SK-N-SH (cell line): ENCODE measurements around the gene NACAD. TPM values are rescaled to one million over a fixed set of nuclear protein-coding genes. Genes with fewer than 3 reads are reported as not detected.

Experiments used
- CTCF ChIA-PET: fragments of 300-600, 350-600 bp; formaldehyde crosslinking; extraction: SDS; loops from one replicate; lab custom pipeline; 2021; lab: Yijun Ruan, JAX
- POLR2A ChIA-PET: fragments of 350-600 bp; sonication (Branson Sonifier 250); formaldehyde crosslinking; extraction: SDS; loops from one replicate; lab custom pipeline; 2020; ENCODE audit warnings: antibody characterized with exemption, inconsistent platforms; lab: Yijun Ruan, JAX
- DNase-seq: peaks from one replicate; pipeline ENCODE4 v3.0.0; 2012
- H2AFZ ChIP-seq: fragments of 200-600 bp; sonication (generic); 2 replicates; pipeline ENCODE4 v1.8.1; 2016; ENCODE audit warnings: antibody characterized with exemption, mild to moderate bottlenecking, low read depth
- H3F3A ChIP-seq: fragments of 200-600 bp; sonication (generic); replicated peaks from 2 replicates; pipeline ENCODE3; 2016; ENCODE audit warnings: antibody characterized with exemption, mild to moderate bottlenecking; ENCODE audit not compliant: insufficient read depth
- H3K27ac ChIP-seq, 2 experiments: fragments of 200-500 bp in 1 of 2; fragments of 200-600 bp in 1 of 2; sonication (Bioruptor generic) in 1 of 2; sonication (generic), shearing (Covaris generic) in 1 of 2; 2 replicates each; pipeline versions ENCODE4 v1.5.1 to v1.6.1; 2014 to 2016; ENCODE audit warnings: low read depth in 2 of 2, inconsistent platforms in 1 of 2, low read length in 1 of 2, mild to moderate bottlenecking in 1 of 2, mixed read lengths in 1 of 2
- H3K27me3 ChIP-seq: fragments of 200-600 bp; sonication (generic), shearing (Covaris generic); 2 replicates; pipeline ENCODE4 v1.6.1; 2016; ENCODE audit warnings: mixed run types; ENCODE audit not compliant: insufficient read depth
- H3K36me3 ChIP-seq, 2 experiments: fragments of 200-500 bp in 1 of 2; fragments of 200-600 bp in 1 of 2; sonication (Bioruptor generic) in 1 of 2; sonication (generic) in 1 of 2; replicated peaks in 1 of 2; 2 replicates each; pipeline versions ENCODE3 to v1.5.1; 2014 to 2016; ENCODE audit warnings: low read length in 1 of 2, mild to moderate bottlenecking in 1 of 2; ENCODE audit not compliant: insufficient read depth in 2 of 2, control insufficient read depth in 1 of 2
- H3K4me1 ChIP-seq, 2 experiments: fragments of 200-500 bp in 1 of 2; fragments of 200-600 bp in 1 of 2; sonication (Bioruptor generic) in 1 of 2; sonication (generic), shearing (Covaris generic) in 1 of 2; 2 replicates each; pipeline versions ENCODE4 v1.5.1 to v1.6.1; 2014 to 2016; ENCODE audit warnings: low read depth in 1 of 2, low read length in 1 of 2, mixed run types in 1 of 2; ENCODE audit not compliant: insufficient read depth in 2 of 2, control insufficient read depth in 1 of 2
- H3K4me2 ChIP-seq: fragments of 200-600 bp; sonication (generic), shearing (Covaris generic); 2 replicates; pipeline ENCODE4 v1.6.1; 2017; ENCODE audit warnings: mixed run types
- H3K4me3 ChIP-seq, 2 experiments: fragments of 200-500 bp in 1 of 2; fragments of 200-600 bp in 1 of 2; sonication (Bioruptor generic) in 1 of 2; sonication (generic), shearing (Covaris generic) in 1 of 2; 2 replicates each; pipeline versions ENCODE4 v1.5.1 to v1.8.1; 2014 to 2016; ENCODE audit warnings: low read depth in 2 of 2, inconsistent platforms in 1 of 2, low read length in 1 of 2, mild to moderate bottlenecking in 1 of 2, mixed read lengths in 1 of 2, moderate library complexity in 1 of 2
- H3K79me2 ChIP-seq: fragments of 200-600 bp; sonication (generic); 2 replicates; pipeline ENCODE4 v1.8.1; 2017; ENCODE audit warnings: mild to moderate bottlenecking; ENCODE audit not compliant: insufficient read depth
- H3K9ac ChIP-seq: fragments of 200-600 bp; sonication (generic); 2 replicates; pipeline ENCODE4 v1.6.1; 2017; ENCODE audit warnings: mixed run types
- H3K9me2 ChIP-seq: fragments of 200-600 bp; sonication (generic); 2 replicates; pipeline ENCODE4 v1.6.1; 2017; ENCODE audit warnings: mixed run types
- H3K9me3 ChIP-seq: fragments of 200-600 bp; sonication (generic); 2 replicates; pipeline ENCODE4 v1.6.1; 2017; ENCODE audit warnings: mixed run types, mild to moderate bottlenecking, moderate library complexity
- H4K20me1 ChIP-seq: fragments of 200-600 bp; sonication (generic); 2 replicates; pipeline ENCODE4 v1.6.1; 2017; ENCODE audit warnings: mild to moderate bottlenecking, mixed run types; ENCODE audit not compliant: insufficient read depth
- EP300 ChIP-seq, 2 experiments: IDR thresholded peaks; 2 replicates each; pipeline versions ENCODE4 v1.4.0 to v1.6.1; 2012; ENCODE audit warnings: borderline replicate concordance in 1 of 2, low read depth in 1 of 2, low read length in 1 of 2
- EZH2phosphoT487 ChIP-seq: fragments of 200-600 bp; sonication (generic); IDR thresholded peaks from 2 replicates; pipeline ENCODE4 v1.6.1; 2017; ENCODE audit warnings: low read depth, mixed run types, mild to moderate bottlenecking, antibody characterized with exemption, moderate library complexity, borderline replicate concordance
- FOSL2 ChIP-seq: IDR thresholded peaks from 2 replicates; pipeline ENCODE4 v1.4.0; 2012; ENCODE audit warnings: low read depth, mild to moderate bottlenecking, moderate library complexity, borderline replicate concordance
- FOXJ3 ChIP-seq: sonication (generic); formaldehyde crosslinking; IDR thresholded peaks from 2 replicates; pipeline ENCODE4 v1.5.1; 2020; ENCODE audit warnings: mild to moderate bottlenecking, missing genetic modification reagents
- JUND ChIP-seq: IDR thresholded peaks from 2 replicates; pipeline ENCODE4 v1.4.0; 2012
- MEF2A ChIP-seq: IDR thresholded peaks from 2 replicates; pipeline ENCODE4 v1.4.0; 2012; ENCODE audit warnings: low read depth, borderline replicate concordance
- POLR2AphosphoS5 ChIP-seq: IDR thresholded peaks from 2 replicates; pipeline ENCODE4 v1.6.1; 2012; ENCODE audit warnings: low read depth, low read length
- RAD21 ChIP-seq: IDR thresholded peaks from 2 replicates; pipeline ENCODE4 v1.6.1; 2012; ENCODE audit warnings: mild to moderate bottlenecking, low read length
- RCOR1 ChIP-seq: fragments of 150-350 bp; IDR thresholded peaks from 2 replicates; pipeline ENCODE4 v1.6.1; 2017; ENCODE audit warnings: antibody characterized with exemption, low read length
- TEAD4 ChIP-seq: IDR thresholded peaks from 2 replicates; pipeline ENCODE4 v1.4.0; 2012; ENCODE audit warnings: mild to moderate bottlenecking, borderline replicate concordance; ENCODE audit not compliant: insufficient read depth
- WGBS: methylation state at CpG from one replicate; pipeline ENCODE4 v1.1.6; 2017; ENCODE audit warnings: low lambda C conversion rate; 5-methylcytosine and 5-hydroxymethylcytosine counted together
- polyA plus RNA-seq, 3 experiments: library from polyadenylated mRNA; depleted of rRNA; stranded (reverse); fragments of >200 nt; gene quantifications; 2 replicates each; pipeline ENCODE4 v1.2.3, GENCODE V29; 2012
- TF ChIP-seq, protein P1 (sequence below): IDR thresholded peaks from 2 replicates; pipeline ENCODE4; 2012
- TF ChIP-seq, protein P2 (sequence below): IDR thresholded peaks from 2 replicates; pipeline ENCODE4 v1.6.1; 2012; ENCODE audit warnings: mild to moderate bottlenecking, low read depth, low read length, moderate library complexity
- TF ChIP-seq, protein P3 (sequence below): fragments of 150-350 bp; IDR thresholded peaks from 2 replicates; pipeline ENCODE4 v1.6.1; 2017; ENCODE audit warnings: antibody characterized with exemption, low read length, low read depth, borderline replicate concordance

Gene NACAD
- polyA plus RNA-seq, 1 of the 3 experiments (the other 2 are of a cell fraction) = 2.8 TPM

DNA sequence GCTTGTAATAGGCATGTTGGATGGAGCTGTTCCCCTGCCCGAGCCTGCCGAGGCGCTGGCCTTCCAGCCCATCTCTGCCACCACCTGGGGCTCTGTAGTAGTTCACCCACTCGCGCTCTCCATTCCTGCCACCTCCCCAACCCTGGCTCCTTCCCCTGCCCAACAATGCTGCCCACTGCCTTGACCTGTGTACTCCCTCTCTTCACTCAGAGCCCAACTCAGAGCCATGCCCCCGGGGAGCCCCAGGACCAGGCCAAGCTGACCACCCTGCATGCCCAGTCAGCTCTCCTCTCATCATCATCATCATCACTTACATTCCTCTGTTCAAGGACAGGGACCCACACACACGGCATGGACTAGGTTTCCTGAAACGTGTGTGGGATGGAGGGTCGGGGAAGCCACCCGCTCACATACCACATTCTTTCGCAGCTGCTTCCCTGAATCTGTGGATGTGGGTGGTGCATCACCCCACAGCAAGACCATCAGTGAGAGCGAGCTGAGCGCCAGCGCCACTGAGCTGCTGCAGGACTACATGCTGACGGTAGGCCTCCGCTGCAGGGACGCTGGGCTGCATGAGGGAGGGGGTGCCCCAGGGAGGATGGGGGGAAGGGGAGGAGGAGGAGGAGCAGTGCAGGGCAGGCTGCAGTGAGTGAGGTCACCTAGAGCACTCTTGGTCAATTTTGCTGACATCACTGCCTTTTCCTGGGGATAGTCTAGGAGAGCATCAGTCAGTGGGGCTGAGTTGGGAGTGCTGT is 15.6 kb downstream of the NACAD start:
- Histone ChIP-seq H2AFZ (no peak overlapping the region), H3K4me3 (no peak overlapping the region), H3K36me3 (peaks cover 7 to 72% of the 10 kb centered on the region in 2 experiments), H4K20me1 (peaks cover 5% of the 10 kb centered on the region), H3K9me3 (no peaks in the 10 kb centered on the region), H3K9ac (no peak overlapping the region), H3K9me2 (no peaks in the 10 kb centered on the region), H3K79me2 (peaks cover 3% of the 10 kb centered on the region; the same call in 1 of the 2 replicates), H3F3A (no peaks in the 10 kb centered on the region), H3K27me3 (no peaks in the 10 kb centered on the region), H3K27ac (peak overlapping the region in 1 of 2 experiments; percentile 91; a peak in 2 of 4 replicates), H3K4me1 (peaks cover 0 to 40% of the 10 kb centered on the region in 2 experiments; a peak in 1 of 4 replicates), H3K4me2 (no peak overlapping the region)
- 78% methylated on average over 17 of the region's 17 CpGs for WGBS
- ChIA-PET POLR2A (interaction anchor here (0.5 to 3.7 kb wide), 12 partner anchors 8 to 467 kb away, joined by 3 to 28 read pairs (median 6); partner anchors contain the start of genes CCM2, NACAD, OGDH and TBRG4), CTCF (interaction anchor here (0.6 to 6.6 kb wide), 24 partner anchors 15 to 507 kb away, joined by 3 to 36 read pairs (median 4); partner anchors contain the start of genes NACAD and TBRG4)
- peak; percentile 78 for DNase-seq
- TF ChIP-seq MEF2A = no peak
- TF ChIP-seq RCOR1 = no peak
- TF ChIP-seq JUND = no peak
- TF ChIP-seq, protein P1, sequence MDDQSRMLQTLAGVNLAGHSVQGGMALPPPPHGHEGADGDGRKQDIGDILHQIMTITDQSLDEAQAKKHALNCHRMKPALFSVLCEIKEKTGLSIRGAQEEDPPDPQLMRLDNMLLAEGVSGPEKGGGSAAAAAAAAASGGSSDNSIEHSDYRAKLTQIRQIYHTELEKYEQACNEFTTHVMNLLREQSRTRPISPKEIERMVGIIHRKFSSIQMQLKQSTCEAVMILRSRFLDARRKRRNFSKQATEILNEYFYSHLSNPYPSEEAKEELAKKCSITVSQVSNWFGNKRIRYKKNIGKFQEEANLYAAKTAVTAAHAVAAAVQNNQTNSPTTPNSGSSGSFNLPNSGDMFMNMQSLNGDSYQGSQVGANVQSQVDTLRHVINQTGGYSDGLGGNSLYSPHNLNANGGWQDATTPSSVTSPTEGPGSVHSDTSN = no peak
- peak; percentile 58 for TF ChIP-seq RAD21
- no peak for TF ChIP-seq EZH2phosphoT487
- TF ChIP-seq FOSL2 = no peak
- TF ChIP-seq FOXJ3 (CRISPR knock-in tag) = no peak
- TF ChIP-seq, protein P2, sequence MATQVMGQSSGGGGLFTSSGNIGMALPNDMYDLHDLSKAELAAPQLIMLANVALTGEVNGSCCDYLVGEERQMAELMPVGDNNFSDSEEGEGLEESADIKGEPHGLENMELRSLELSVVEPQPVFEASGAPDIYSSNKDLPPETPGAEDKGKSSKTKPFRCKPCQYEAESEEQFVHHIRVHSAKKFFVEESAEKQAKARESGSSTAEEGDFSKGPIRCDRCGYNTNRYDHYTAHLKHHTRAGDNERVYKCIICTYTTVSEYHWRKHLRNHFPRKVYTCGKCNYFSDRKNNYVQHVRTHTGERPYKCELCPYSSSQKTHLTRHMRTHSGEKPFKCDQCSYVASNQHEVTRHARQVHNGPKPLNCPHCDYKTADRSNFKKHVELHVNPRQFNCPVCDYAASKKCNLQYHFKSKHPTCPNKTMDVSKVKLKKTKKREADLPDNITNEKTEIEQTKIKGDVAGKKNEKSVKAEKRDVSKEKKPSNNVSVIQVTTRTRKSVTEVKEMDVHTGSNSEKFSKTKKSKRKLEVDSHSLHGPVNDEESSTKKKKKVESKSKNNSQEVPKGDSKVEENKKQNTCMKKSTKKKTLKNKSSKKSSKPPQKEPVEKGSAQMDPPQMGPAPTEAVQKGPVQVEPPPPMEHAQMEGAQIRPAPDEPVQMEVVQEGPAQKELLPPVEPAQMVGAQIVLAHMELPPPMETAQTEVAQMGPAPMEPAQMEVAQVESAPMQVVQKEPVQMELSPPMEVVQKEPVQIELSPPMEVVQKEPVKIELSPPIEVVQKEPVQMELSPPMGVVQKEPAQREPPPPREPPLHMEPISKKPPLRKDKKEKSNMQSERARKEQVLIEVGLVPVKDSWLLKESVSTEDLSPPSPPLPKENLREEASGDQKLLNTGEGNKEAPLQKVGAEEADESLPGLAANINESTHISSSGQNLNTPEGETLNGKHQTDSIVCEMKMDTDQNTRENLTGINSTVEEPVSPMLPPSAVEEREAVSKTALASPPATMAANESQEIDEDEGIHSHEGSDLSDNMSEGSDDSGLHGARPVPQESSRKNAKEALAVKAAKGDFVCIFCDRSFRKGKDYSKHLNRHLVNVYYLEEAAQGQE = no peak
- no peak for TF ChIP-seq TEAD4
- no peak for TF ChIP-seq EP300 (IDR thresholded peaks at IDR 0.05; ENCODE audit: borderline replicate concordance in 1 of 2, low read depth in 1 of 2, low read length in 1 of 2)
- TF ChIP-seq, protein P3, sequence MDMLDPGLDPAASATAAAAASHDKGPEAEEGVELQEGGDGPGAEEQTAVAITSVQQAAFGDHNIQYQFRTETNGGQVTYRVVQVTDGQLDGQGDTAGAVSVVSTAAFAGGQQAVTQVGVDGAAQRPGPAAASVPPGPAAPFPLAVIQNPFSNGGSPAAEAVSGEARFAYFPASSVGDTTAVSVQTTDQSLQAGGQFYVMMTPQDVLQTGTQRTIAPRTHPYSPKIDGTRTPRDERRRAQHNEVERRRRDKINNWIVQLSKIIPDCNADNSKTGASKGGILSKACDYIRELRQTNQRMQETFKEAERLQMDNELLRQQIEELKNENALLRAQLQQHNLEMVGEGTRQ = no peak
- TF ChIP-seq POLR2AphosphoS5 = 0 out of 2 replicates have a peak, but pooled peaks have one; percentile 11
